ENCODE results near the gene CDC45.

DNA sequence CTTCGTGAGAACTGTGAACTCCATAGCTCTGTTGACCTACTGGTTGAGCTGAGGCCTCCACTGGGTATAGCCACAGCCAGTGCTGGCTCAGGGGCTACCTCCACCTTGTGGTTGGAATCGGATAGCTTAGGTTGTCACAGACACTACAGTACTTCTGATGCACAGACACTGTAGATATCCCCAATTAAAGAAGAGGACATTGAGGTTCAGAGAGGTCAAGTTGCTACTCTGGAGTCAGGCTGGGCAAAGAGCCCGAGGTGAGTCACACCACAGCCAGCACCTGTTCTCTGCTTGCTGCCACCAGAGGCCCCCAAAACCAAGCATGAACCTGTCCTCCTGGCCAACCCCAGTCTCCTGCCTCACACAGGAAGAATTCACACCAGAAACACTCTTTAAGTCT, 6.1 kb upstream of the CDC45 start:
- TF ChIP-seq, protein P1, sequence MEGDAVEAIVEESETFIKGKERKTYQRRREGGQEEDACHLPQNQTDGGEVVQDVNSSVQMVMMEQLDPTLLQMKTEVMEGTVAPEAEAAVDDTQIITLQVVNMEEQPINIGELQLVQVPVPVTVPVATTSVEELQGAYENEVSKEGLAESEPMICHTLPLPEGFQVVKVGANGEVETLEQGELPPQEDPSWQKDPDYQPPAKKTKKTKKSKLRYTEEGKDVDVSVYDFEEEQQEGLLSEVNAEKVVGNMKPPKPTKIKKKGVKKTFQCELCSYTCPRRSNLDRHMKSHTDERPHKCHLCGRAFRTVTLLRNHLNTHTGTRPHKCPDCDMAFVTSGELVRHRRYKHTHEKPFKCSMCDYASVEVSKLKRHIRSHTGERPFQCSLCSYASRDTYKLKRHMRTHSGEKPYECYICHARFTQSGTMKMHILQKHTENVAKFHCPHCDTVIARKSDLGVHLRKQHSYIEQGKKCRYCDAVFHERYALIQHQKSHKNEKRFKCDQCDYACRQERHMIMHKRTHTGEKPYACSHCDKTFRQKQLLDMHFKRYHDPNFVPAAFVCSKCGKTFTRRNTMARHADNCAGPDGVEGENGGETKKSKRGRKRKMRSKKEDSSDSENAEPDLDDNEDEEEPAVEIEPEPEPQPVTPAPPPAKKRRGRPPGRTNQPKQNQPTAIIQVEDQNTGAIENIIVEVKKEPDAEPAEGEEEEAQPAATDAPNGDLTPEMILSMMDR (IDR thresholded peaks at IDR 0.05 in 8 of 11, conservative IDR thresholded peaks at IDR 0.05 in 3 of 11) = no peak
- TF ChIP-seq POLR2A (IDR thresholded peaks at IDR 0.05) (no peak), POLR2AphosphoS5 (IDR thresholded peaks at IDR 0.05) (no peak)
